Astrocyte of the spinal cord (primary cell): ENCODE measurements around the gene PCDHGA12.

Experiments
- DNase-seq: peaks from one replicate; pipeline ENCODE4 v3.0.0; 2011; ENCODE audit warnings: low read depth, low spot score
- H3K4me3 ChIP-seq: 2 replicates; pipeline ENCODE4 v1.5.1; 2011; ENCODE audit warnings: low read depth, mild to moderate bottlenecking, low read length, moderate library complexity
- in situ Hi-C: cut with HindIII; loops from 2 replicates; pipeline ENCODE4 v1.10.0; 2017; ENCODE audit warnings: low sequenced_read_pairs
- TF ChIP-seq, protein P1 (sequence below): IDR thresholded peaks from 2 replicates; pipeline ENCODE4 v1.5.1; 2012; ENCODE audit warnings: low read depth, mild to moderate bottlenecking, low read length, inconsistent platforms

PCDHGA12 gene

DNA sequence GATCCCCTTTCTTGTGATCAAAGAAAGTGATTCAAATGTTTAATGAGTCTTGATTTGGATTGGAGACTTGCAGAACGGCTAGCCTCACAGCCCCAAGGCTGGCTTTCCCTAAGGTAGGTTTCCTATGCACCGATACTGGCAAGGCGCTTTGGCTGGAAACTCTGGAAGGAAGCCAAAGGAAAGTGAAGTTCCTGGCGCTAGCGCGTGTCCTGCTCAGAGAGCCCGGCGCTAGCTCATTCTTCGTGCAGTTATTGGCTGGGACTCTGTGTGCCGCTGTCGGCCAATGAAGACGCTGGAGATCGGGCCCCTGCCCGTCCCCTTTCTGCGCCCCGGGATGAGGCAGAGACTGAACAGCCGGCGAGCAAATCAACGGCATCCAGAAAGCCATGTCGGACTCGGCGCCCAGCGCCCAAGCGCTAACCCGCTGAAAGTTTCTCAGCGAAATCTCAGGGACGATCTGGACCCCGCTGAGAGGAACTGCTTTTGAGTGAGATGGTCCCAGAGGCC, 45.4 kb downstream of the PCDHGA12 start, which contains the start of gene PCDHGC3:
Gene PCDHGC3 (plus strand): TSS at position 342 of the 507 bp plus-strand sequence. CDS start 151 bp downstream, at position 493.
- TF ChIP-seq, protein P1, sequence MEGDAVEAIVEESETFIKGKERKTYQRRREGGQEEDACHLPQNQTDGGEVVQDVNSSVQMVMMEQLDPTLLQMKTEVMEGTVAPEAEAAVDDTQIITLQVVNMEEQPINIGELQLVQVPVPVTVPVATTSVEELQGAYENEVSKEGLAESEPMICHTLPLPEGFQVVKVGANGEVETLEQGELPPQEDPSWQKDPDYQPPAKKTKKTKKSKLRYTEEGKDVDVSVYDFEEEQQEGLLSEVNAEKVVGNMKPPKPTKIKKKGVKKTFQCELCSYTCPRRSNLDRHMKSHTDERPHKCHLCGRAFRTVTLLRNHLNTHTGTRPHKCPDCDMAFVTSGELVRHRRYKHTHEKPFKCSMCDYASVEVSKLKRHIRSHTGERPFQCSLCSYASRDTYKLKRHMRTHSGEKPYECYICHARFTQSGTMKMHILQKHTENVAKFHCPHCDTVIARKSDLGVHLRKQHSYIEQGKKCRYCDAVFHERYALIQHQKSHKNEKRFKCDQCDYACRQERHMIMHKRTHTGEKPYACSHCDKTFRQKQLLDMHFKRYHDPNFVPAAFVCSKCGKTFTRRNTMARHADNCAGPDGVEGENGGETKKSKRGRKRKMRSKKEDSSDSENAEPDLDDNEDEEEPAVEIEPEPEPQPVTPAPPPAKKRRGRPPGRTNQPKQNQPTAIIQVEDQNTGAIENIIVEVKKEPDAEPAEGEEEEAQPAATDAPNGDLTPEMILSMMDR = peak; percentile 43
- peak; percentile 97 for DNase-seq
- in situ Hi-C loops = no loop called here
- H3K4me3 ChIP-seq = peak within 1 kb of the TSS; percentile 61

DNA sequence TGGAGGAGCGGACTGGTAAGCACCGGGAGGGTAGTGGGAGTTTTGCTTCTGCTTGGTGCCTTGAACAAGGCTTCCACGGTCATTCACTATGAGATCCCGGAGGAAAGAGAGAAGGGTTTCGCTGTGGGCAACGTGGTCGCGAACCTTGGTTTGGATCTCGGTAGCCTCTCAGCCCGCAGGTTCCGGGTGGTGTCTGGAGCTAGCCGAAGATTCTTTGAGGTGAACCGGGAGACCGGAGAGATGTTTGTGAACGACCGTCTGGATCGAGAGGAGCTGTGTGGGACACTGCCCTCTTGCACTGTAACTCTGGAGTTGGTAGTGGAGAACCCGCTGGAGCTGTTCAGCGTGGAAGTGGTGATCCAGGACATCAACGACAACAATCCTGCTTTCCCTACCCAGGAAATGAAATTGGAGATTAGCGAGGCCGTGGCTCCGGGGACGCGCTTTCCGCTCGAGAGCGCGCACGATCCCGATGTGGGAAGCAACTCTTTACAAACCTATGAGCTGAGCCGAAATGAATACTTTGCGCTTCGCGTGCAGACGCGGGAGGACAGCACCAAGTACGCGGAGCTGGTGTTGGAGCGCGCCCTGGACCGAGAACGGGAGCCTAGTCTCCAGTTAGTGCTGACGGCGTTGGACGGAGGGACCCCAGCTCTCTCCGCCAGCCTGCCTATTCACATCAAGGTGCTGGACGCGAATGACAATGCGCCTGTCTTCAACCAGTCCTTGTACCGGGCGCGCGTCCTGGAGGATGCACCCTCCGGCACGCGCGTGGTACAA, 46.0 kb downstream of the PCDHGA12 start:
- peak overlapping the region; percentile 61 for H3K4me3 ChIP-seq
- TF ChIP-seq, protein P1 = no peak
- in situ Hi-C loops = no loop called here
- peak; percentile 85 for DNase-seq

DNA sequence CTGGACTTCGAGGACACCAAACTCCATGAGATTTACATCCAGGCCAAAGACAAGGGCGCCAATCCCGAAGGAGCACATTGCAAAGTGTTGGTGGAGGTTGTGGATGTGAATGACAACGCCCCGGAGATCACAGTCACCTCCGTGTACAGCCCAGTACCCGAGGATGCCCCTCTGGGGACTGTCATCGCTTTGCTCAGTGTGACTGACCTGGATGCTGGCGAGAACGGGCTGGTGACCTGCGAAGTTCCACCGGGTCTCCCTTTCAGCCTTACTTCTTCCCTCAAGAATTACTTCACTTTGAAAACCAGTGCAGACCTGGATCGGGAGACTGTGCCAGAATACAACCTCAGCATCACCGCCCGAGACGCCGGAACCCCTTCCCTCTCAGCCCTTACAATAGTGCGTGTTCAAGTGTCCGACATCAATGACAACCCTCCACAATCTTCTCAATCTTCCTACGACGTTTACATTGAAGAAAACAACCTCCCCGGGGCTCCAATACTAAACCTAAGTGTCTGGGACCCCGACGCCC, 46.8 kb downstream of the PCDHGA12 start:
- no peak for DNase-seq
- TF ChIP-seq, protein P1 = no peak
- in situ Hi-C loops = no loop called here
- peak overlapping the region; percentile 61 for H3K4me3 ChIP-seq

DNA sequence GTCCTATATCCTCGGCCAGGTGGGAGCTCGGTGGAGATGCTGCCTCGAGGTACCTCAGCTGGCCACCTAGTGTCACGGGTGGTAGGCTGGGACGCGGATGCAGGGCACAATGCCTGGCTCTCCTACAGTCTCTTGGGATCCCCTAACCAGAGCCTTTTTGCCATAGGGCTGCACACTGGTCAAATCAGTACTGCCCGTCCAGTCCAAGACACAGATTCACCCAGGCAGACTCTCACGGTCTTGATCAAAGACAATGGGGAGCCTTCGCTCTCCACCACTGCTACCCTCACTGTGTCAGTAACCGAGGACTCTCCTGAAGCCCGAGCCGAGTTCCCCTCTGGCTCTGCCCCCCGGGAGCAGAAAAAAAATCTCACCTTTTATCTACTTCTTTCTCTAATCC, 47.5 kb downstream of the PCDHGA12 start:
- in situ Hi-C loops = no loop called here
- peak overlapping the region; percentile 61 for H3K4me3 ChIP-seq
- DNase-seq = no peak
- TF ChIP-seq, protein P1 = no peak

DNA sequence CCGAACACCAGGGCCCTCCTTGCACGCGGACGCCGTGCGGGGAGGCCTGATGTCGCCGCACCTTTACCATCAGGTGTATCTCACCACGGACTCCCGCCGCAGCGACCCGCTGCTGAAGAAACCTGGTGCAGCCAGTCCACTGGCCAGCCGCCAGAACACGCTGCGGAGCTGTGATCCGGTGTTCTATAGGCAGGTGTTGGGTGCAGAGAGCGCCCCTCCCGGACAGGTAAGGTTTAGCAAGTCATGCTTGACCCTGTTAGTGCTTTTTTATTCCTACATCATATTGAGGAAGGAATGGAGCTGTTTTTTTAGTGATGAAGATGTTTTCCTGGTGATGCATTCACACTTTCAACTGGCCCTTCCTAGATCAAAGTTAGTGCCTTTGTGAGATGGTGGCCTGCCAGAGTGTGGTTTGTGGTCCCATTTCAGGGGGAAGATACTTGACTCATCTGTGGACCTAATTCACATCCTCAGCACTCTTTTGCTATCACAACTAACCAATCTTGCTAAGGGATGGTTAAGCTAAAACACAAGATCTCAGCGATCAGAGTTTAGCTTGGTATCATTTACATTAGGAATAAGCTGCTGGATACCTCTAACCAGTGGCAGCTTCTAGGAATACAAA, 48.1 kb downstream of the PCDHGA12 start:
- DNase-seq = peak; percentile 29
- in situ Hi-C loops = no loop called here
- peak overlapping the region; percentile 61 for H3K4me3 ChIP-seq
- TF ChIP-seq, protein P1 = peak; percentile 50

DNA sequence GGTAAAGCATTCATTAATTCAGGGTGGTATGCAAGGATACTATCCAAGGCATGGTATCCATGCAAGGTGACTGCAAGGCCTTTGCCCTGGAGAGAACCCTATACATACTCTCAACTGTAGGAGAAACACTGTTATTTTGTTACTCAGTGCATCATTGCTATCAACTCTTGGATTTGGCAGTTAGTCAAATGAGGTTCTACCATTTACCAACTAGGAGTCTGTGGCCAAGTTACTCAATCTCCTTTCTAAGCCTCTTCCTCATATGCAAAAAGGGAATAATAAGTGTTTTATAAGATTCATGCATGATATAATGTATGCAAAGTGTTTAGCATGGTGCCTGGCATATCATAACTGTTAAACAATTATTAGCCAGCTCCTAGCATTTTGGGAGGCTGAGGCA, 49.5 kb downstream of the PCDHGA12 start:
- DNase-seq = no peak
- H3K4me3 ChIP-seq = no peak overlapping the region
- in situ Hi-C loops = no loop called here
- TF ChIP-seq, protein P1 = no peak
